Measurements from ENCODE around the gene DNAJC3.
A peak's percentile ranks its signal among the peaks of the same experiment; 100 is the strongest.
"Not testable (repeated sequence)": the region's sequence is repeated elsewhere in the genome, so short reads cannot be mapped to it uniquely, and the experiment has no call there.

The DNAJC3 gene, protein sequence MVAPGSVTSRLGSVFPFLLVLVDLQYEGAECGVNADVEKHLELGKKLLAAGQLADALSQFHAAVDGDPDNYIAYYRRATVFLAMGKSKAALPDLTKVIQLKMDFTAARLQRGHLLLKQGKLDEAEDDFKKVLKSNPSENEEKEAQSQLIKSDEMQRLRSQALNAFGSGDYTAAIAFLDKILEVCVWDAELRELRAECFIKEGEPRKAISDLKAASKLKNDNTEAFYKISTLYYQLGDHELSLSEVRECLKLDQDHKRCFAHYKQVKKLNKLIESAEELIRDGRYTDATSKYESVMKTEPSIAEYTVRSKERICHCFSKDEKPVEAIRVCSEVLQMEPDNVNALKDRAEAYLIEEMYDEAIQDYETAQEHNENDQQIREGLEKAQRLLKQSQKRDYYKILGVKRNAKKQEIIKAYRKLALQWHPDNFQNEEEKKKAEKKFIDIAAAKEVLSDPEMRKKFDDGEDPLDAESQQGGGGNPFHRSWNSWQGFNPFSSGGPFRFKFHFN

DNA sequence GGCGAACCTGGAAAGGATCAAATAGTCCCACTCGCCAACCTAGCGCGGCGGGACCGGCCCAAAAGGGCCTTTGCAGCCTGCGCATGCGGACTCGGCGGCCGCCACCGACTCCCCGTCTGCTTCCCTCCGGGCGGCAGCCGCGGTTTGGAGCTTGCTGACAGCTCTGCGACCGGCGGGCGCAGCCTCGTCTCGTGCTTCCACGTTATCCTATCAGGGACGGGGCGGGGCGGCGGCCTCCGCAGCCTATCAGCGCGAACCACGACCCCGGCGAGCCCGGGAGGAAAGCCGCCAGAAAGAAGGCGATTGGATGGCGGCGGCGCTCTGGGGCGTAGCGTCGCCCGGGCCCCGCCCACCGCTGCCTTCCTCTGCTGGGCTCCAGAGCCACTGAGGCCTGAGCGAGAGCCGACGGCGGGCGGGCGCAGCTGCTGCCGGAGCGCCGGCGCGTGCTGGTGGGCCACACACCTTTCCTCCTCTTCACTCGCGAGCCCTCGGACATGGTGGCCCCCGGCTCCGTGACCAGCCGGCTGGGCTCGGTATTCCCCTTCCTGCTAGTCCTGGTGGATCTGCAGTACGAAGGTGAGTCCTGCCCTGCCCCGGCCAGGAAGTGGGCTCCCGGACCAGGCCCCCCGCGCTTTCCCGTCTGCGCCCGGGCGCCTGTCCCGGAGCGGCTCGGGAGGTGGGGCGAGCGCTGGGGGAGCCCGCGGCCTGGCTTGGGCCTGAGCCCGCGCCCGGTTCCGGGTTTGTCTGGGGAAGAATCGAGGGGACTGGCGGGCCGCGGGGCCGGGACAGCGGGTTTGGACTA lies at the start of gene DNAJC3:
Gene DNAJC3, plus strand, starts transcription at position 378 of the 802 bp plus-strand sequence. Its CDS starts 117 bp downstream, at position 495.
- peak; percentile 98 for DNase-seq

DNA sequence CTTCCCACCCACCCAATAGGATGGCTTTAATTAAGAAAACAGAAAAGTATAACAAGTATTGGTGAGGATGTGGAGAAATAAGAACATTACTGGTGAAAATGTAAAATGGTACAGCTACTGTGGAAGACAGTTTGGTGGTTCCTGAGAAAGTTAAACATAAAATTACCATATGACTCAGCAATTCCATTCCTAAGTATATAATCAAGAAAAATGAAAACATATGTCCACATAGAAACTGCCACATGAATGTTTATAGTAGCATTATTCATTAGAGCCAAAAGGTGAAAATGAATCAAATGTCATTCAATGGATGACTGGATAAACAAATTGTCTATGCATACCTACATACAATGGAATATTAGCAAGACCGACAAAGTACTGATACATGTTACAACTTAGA lies 49.3 kb upstream of the DNAJC3 start:
- peak; percentile 77 for DNase-seq

DNA sequence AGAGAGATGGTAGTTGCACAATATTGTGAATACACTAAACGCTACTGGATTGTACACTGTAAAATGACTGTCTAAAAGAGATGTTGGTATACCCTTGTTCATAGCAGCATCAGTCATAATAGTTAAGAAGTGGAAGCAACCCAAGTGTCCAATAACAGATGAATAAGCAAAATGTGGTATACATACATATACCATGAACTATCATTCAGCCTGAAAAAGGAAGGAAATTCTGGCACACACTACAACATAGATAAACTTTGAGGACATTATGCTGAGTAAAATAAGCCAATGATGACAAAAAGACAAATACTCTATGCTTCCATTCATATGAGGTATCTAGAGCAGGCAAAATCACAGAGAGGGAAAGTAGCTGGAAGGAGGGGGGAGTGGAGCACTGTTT lies 48.5 kb upstream of the DNAJC3 start:
- DNase-seq = no peak

DNA sequence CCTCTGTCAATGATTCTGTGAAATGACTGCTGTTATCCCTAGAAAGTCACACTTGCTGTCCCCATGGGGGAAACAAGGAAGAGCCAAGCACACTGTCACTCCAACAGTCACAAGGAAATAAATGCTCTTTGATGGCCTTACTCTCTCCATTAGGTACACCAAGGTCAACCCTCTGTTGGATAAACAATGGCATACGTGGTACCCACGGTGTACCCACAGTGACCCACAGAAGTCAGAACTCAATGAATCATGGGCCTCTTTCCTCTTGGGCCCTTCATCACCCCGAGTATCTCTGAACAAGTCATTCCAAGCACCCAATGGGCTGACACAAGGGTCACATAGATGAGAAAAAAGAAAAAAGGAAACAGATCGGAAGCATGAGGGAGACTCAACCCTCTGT lies 47.9 kb upstream of the DNAJC3 start:
- DNase-seq = no peak

DNA sequence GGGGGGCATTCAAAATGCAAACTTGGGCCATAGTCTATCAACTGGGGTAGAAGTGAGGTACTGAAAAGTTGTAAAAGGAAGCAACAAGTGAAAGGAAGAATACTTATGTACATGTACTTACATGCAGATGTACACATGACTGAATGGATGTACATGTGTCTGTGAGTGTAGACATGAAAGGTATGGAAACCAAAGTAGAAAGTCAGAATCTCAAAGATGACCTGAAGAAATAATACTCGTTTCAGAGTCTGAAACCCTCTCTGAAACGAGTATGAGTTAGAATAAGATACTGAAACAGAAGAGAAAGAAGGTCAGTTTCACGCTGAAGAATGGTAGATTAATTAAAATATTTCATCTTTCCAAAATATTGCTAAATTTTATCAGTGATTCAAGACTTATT lies 46.3 kb upstream of the DNAJC3 start:
- DNase-seq = no peak

DNA sequence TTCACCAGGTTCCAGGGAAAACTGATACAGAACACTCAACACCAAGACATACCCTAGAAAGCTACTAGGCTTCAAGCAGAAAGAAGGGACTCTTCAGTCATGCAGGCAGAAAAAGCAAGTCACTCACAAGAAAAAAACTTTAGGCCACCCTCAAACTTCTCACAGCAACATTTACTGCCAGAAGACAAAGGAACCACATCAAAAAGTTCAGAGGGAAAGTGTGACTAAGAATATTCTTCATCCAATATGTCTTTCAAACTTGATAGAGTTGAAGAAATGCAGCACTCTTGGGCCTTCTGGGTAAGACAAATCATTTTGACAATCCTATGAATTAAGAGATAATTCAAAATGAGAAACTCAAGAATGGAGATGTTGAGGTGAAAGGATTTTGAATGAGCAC lies 40.1 kb upstream of the DNAJC3 start:
- DNase-seq = no peak

DNA sequence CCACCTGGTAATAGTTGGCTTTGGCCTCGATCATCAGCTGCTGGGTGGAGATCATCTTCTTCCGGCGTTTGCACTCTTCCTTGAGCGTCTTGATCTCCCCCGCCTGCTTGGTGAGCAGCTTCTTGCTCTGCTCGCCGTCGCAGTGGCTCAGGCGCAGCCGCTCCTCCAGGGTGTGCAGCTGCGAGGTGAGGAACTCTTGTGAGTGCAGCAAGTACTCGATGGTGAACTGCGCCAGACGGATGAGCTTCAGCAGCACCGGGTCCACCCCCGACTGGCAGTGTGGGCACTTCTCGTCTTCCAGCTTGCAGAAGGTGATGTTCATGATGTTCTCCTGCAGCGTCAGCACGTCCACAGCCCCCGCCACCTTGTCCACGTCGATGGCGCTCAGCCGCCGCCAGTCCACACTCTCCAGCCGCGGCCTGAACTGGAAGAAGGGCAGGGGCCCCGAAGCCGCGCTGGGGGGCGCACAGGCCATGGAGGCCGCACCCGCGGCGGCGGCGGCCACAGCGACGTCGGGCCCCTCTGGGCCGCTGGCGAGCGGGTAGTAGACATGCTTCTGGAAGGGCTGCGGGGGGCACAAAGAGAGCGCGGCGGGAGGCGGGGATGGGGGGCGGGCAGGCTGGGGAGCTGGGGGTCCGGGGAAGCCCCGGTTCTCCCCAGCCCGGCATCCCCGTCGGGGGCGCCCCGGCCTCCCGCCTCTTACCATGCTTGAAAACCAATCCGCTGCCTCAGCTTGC lies 35.5 kb upstream of the DNAJC3 start:
- DNase-seq = no peak

DNA sequence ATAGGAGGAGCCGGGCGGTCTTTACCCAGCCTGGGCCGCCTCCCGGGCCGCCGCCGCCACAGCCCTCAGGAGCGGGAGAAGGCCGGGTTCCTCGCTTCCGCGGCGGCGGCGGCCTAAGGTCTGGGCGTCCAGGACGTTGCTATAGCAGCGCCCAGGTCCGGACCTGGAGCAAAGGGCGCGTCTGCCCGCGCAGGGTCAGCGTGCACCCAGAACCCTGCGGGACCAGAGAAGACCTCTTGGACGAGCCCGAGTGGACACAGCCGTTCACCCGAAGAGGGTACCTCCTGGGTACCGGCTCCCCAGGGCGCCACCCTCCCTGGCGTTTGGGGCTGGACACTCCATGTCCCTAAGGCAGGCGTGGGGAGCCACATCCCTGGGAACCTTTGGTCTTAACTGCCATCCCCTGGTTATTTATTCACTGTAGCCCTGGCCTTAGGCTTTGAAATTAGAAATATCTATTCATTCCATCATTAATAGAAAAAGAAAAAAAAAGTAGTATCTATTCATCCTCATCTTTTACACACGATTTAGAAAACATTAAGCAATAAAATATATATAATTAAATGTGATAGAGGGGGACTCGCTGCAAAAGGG lies 34.8 kb upstream of the DNAJC3 start:
- DNase-seq = peak; percentile 48

DNA sequence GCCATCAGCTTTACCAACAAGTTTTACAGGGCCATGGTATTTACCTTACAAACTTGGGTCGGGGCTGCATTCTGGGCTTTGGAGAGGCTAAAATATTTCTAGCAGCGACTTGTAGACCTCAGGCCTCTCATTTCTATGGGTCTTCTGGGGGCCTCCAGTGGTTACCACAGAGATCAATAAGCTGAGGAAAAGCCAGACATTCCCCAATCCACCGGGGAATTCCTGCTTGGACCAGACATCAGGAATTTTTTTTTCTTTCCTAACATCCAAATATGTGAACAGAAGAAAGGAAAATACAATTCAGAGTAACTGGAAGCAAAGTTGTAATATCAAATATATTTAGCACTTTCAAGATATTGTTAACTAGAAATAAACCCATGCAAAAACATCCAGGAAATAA lies 33.9 kb upstream of the DNAJC3 start:
- no peak for DNase-seq

DNA sequence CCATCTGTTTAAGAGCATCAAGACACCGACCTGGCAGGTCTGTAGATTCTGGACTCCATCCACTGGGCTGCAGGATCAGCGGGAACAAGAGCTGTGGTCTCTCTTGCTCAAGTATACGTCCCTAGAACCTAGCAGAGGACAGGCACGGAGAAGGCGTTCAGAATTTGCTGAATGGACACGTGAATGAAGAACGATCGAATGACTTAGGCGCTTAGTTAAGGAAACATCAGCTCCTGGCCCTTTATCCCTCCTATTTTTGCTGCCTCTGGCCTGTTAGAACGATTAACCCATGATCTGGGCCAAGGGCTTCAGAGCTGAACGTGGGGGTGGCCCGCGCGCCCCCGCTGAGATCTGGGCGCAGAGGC lies 33.4 kb upstream of the DNAJC3 start:
- no peak for DNase-seq

DNA sequence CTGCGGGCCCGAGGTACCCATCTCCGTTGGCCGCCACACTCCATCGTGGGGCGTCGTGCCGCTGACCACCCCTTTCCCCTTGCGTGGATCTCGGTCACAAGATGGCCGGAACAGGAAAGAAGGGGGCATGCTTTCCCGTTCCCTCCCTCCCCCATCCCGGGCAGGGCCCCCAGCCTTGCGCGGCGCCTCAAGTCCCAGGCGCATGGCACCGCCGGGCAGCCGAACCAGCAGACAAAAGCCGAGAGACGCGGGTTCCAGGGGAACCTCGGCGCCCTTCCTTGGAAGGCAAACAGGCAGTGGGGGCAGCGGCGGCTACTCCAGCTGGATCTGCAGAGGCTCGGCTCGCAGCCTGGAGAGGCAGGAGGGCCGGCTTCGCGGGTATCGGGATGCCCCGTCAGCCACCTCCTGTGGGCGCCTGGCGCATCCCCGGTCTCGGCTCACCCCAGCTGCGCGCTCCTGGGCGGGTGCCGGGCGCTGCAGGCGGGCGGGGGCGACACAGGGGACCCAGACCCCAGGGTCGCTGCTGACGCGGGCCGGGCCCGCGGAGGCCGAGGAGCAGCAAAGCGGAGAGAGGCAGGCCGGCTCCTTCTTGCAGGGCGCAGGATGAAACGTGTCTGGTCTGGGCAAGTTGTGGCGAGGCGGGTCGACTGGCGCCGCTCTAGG lies 32.9 kb upstream of the DNAJC3 start:
- DNase-seq = peak; percentile 36

DNA sequence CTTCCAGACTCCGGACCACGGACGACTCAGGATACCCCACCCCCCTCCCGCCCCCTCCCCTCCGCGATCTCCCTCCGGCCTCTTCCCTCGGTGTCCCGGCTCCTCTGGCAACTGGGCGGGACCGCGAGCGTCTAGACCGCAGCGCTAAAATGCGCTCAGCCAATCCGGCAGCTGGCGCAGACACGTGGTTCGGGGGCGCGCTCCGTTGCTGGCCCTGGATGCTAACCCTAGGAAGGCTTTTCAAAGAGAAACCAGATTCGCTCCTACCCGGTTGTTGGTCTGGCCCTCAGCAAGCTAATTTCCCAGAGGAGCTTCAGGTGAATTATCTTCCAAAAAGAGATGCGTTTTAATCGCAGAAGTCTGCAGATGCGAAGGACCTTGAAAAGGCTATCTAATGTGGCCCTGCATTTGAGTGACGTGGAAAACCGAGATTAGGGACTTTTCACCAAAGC lies 32.3 kb upstream of the DNAJC3 start, which contains the start of gene DZIP1:
Gene DZIP1, minus strand, starts transcription at position 106 of the 452 bp plus-strand sequence. CDS start 2,677 bp downstream, outside the sequence.
- DNase-seq = peak; percentile 84

DNA sequence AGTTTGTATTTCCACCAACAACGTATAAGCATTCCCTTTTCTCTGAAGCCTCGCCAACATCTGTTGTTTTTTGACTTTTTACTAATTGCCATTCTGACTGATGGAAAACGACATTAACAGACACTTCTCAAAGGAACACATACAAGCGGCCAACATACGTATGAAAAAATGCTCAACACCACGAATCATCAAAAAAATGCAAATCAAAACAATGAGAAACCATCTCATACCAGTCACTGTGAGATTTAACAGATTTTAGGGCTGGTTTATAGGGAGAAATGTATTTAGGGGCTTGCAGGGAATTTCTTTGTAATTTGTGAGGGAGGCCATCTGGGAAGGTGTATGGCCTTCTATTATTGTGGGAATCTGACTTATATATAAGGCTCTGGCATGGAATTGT lies 29.6 kb upstream of the DNAJC3 start:
- no peak for DNase-seq

DNA sequence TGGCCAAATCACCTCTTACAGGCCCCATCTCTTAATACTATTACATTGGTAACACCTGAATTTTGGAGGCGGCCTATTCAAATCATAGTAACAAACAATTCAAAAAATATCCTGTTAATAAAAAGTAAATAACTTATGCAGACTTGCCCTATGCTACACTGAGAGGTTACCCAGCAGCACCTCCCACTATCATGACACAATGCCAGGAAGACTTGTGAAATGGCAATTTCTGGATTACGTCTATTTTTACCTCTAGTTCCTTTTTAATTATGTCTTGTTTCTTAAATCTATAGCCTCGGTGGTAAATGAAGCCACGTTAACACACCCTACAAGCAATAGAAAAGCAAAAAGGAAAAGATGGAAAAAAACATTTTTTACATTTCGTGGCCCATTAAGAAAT lies 26.2 kb upstream of the DNAJC3 start:
- no peak for DNase-seq

DNA sequence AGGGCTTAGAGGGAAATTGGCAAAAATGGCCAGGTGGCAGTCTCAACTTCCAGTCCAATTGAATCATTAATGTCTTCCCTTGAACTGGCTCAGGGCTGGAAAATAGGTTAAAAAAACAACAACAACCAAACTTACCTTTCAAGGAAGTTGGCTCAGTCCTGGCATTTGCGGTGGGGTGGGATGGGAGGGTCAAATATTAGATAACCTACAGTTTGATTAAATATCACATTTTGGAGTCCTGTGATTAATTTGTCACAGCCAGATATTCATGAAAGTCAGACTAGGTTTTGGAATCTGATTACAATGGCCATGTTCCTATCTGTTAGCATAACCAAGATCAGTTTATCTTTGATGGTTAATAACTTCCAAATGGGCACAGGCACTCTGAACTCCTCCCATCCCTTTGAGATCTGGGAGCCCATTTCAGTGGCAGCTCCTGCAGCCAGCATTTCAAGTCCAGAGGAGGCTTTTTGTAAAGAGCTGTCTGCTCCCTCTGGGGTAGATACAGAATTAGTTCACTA lies 24.6 kb upstream of the DNAJC3 start:
- no peak for DNase-seq

DNA sequence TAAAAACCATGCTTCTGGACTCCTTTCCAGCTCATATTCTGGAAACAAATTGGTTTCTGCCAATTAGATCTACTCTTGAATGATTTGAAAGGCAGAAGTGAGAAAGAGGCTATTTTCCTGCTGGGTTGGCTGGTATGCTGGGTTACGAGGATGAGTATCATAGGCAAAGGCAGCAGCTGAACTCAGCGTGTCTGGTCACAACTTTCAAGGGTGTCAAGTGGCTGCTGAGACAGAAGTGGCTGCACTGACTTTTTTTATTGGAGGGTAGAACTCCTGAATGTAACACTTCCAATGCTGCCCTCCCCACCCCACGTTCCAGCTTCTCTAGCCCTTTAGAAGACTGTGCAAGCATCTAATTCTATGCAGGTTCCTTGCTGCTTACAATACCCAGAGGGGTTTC lies 24.1 kb upstream of the DNAJC3 start:
- no peak for DNase-seq

DNA sequence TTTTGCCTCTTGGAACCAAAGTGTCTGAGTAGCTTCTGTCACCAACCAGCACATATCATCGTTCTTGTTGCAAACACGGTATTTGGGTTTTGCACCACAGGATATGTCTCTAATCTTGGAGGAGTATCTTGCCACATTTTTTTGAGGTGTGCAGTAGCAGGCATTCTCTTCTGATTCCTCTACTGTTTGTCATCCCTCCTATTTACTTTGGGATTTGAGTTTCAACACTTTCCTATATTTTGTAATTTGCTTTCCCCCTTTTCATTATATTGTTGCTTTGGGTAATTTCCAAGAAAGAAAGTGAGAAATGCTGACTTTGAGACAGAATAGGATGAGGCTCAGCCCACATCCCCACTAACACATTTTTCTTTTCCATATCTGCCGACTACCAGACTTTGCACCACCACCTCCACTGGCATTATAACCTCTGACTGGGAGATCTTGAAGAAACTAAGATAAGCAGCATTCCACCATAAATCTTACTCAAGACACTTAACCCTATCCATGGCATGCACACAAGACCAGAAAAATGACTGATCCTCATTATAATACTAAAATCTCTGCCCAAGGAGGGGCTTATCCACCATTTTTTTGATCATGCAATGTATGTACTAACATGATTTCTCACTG lies 20.4 kb upstream of the DNAJC3 start:
- DNase-seq = no peak

DNA sequence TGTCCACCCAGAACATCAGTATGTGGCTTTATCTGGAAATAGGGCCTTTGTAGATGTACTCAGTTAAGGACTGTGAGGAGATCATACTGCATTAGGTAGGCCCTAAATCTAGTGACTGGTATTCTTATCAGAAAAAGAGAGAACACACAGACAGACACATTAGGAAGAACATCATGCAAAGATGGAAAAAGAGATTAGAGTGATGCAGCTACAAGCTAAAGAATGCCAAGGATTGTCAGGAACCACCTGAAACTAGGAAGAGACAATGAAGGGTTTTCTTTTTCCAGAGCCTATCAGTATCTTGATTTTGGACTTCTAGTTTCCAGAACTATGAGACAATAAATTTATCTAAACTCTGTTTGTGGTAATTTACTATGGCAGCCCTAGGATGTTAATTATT lies 17.4 kb upstream of the DNAJC3 start:
- no peak for DNase-seq

DNA sequence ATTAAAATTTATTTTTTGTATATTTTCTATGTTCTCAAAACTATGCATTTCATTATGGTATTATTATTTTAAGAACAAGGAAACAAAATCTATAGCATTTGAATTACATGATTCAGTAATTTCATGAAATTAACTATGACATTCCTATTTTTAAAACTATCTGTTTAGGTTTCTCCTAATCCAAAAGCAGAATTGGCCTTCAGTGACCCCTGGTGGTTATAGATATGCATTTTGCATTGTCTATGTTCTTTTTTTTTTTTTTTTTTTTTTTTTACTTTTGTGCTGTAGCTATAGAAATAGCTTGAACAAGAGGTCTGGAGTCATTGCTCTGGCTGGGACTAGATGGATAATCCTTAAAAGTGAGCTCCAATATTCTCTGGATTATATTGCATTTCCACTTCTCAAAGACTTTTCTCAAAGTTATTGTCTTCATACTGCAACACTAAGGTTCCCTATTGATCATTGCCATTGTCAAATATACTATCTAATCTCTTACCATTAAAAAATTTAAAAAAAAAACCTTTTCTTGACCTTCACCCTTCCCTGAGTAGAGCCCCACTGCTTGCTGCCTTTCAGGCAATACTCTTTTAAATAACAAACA lies 15.9 kb upstream of the DNAJC3 start:
- DNase-seq = peak; percentile 57

DNA sequence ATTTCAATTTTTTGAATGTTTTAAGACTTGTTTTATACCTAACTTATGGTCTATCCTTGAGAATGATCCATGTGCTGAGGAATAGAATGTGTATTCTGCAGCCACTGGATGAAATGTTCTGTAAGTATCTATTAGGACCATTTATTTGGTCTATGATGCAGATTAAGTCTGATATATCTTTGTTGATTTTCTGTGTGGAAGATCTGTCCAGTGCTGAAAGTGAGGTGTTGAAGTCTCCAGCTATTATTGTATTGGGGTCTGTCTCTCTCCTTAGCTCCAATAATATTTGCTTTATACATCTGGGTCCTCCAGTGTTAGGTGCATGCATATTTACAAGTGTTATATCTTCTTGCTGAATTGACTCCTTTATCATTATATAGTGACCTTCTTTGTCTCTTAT lies 9.7 kb upstream of the DNAJC3 start:
- DNase-seq = not testable (repeated sequence)

DNA sequence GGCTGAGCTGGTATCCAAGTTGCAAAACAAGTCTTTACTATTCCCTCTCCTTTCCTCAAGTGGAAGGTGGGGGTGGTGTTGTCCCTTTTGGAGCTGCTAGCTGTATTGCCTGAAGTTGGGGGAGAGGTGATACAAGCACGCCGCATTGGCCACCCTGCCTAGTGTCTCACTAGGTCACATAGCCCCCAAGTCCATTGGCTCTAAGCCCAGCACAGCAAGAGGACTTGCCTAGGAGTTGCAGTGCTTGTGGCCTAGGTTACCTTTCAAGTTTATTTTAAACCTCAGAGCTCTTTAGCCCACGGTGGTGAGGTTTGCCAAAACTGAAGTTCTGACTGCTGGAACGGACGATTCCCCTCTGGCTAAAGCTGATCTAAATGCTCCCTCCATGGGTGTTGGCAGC lies 5.3 kb upstream of the DNAJC3 start:
- no peak for DNase-seq

Measured in fibroblast of skin of right quadriceps (primary cell).